ENCODE measurements around the gene PRR19. TPM values are rescaled to one million over a fixed set of nuclear protein-coding genes. Genes with fewer than 3 reads are reported as not detected.
"Not testable (repeated sequence)": the region's sequence is repeated elsewhere in the genome, so short reads cannot be mapped to it uniquely, and the experiment has no call there.

The PRR19 gene
- total and polyA plus RNA-seq, 4 donors = 0.27 to 0.43 (median 0.42) TPM; not detected in 1

DNA sequence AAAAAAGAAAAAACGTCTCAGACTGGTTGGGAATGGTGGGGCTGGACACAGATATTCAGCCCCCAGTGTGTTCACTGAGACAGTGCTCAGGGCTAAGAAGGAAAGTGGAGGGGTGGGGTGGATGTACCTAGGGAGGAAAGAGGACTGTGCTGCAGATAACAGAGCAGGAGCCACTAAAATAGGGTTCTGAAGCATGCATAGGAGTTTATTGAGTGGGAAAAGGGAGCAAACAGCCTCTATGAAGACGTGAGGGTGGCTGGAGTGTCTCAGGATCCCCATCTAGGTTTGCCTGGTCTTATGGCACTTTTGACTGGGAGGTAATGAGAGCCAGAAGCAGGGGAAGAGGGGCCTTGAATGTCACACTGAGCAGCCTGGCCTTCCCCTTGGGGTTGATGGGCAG is 26.9 kb downstream of the PRR19 start:
- no peaks in the 10 kb centered on the region for H3K36me3 ChIP-seq (ENCODE audit: control insufficient read depth in 4 of 4, insufficient read depth in 3 of 4, low read depth in 1 of 4, low read length in 3 of 4)
- no peak overlapping the region for H3K9ac ChIP-seq (ENCODE audit: low read depth in 1 of 2, low read length in 2 of 2)
- no peak overlapping the region for H3K27ac ChIP-seq (ENCODE audit: low read depth in 1 of 2, low read length in 2 of 2)
- H3K27me3 ChIP-seq (ENCODE audit: control insufficient read depth in 4 of 4, insufficient read depth in 4 of 4, low read length in 3 of 4) = no peaks in the 10 kb centered on the region
- no peaks in the 10 kb centered on the region for H3K9me3 ChIP-seq (ENCODE audit: control insufficient read depth in 4 of 4, low read length in 3 of 4)
- TF ChIP-seq, protein P1, sequence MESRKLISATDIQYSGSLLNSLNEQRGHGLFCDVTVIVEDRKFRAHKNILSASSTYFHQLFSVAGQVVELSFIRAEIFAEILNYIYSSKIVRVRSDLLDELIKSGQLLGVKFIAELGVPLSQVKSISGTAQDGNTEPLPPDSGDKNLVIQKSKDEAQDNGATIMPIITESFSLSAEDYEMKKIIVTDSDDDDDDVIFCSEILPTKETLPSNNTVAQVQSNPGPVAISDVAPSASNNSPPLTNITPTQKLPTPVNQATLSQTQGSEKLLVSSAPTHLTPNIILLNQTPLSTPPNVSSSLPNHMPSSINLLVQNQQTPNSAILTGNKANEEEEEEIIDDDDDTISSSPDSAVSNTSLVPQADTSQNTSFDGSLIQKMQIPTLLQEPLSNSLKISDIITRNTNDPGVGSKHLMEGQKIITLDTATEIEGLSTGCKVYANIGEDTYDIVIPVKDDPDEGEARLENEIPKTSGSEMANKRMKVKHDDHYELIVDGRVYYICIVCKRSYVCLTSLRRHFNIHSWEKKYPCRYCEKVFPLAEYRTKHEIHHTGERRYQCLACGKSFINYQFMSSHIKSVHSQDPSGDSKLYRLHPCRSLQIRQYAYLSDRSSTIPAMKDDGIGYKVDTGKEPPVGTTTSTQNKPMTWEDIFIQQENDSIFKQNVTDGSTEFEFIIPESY (IDR thresholded peaks at IDR 0.05) = no peak
- TF ChIP-seq RAD21 (IDR thresholded peaks at IDR 0.05) (no peak), TAF1 (conservative IDR thresholded peaks at IDR 0.05) (no peak), RXRA (IDR thresholded peaks at IDR 0.05) (no peak), JUND (IDR thresholded peaks at IDR 0.05) (no peak), FOXA1 (IDR thresholded peaks at IDR 0.05) (no peak), GABPA (IDR thresholded peaks at IDR 0.05 in 1 of 2, conservative IDR thresholded peaks at IDR 0.05 in 1 of 2) (no peak), HNF4G (IDR thresholded peaks at IDR 0.05) (no peak), FOXA2 (IDR thresholded peaks at IDR 0.05) (no peak), EGR1 (IDR thresholded peaks at IDR 0.05; ENCODE audit: low read depth in 2 of 2) (no peak), YY1 (IDR thresholded peaks at IDR 0.05) (no peak), HNF4A (conservative IDR thresholded peaks at IDR 0.05) (no peak)
- TF ChIP-seq, protein P2, sequence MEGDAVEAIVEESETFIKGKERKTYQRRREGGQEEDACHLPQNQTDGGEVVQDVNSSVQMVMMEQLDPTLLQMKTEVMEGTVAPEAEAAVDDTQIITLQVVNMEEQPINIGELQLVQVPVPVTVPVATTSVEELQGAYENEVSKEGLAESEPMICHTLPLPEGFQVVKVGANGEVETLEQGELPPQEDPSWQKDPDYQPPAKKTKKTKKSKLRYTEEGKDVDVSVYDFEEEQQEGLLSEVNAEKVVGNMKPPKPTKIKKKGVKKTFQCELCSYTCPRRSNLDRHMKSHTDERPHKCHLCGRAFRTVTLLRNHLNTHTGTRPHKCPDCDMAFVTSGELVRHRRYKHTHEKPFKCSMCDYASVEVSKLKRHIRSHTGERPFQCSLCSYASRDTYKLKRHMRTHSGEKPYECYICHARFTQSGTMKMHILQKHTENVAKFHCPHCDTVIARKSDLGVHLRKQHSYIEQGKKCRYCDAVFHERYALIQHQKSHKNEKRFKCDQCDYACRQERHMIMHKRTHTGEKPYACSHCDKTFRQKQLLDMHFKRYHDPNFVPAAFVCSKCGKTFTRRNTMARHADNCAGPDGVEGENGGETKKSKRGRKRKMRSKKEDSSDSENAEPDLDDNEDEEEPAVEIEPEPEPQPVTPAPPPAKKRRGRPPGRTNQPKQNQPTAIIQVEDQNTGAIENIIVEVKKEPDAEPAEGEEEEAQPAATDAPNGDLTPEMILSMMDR (IDR thresholded peaks at IDR 0.05; ENCODE audit: low read depth, low read length, missing input control) = no peak
- TF ChIP-seq, protein P3, sequence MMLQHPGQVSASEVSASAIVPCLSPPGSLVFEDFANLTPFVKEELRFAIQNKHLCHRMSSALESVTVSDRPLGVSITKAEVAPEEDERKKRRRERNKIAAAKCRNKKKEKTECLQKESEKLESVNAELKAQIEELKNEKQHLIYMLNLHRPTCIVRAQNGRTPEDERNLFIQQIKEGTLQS (IDR thresholded peaks at IDR 0.05) = no peak
- TF ChIP-seq, protein P4, sequence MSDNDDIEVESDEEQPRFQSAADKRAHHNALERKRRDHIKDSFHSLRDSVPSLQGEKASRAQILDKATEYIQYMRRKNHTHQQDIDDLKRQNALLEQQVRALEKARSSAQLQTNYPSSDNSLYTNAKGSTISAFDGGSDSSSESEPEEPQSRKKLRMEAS (IDR thresholded peaks at IDR 0.05) = no peak
- WGBS = 86% methylated on average over 2 of the region's 2 CpGs
- H3K4me1 ChIP-seq (ENCODE audit: control insufficient read depth in 4 of 4, insufficient read depth in 4 of 4, low read length in 3 of 4) = peaks cover 9 to 30% (median 20%) of the 10 kb centered on the region in 4 donors
- no peak overlapping the region for H3K4me3 ChIP-seq (ENCODE audit: low read depth in 1 of 3, low read length in 3 of 3)
- no peak for DNase-seq (ENCODE audit: low spot score)

DNA sequence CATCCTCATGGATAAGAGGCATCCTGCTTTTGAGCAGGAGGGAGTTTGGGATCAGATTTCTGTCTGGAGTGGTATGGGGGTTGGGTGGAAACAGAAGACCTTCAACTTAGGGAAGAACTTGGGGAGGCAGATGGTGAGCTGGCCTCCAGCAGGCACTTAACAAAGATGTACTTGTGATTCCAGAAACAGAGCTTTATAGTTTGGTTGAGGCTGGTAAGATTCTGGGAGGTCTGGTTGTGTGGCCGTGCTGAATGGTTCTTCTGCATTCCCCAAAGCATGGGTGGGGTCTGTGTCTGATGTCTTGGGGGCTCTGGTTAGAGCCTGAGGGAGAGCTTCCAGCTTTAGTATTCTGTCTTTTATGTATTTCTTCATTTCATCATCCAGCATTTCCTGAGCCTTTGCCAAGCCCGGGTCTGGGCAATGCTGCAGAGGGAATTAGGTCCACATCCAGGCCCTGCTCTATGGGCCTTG is 28.3 kb downstream of the PRR19 start:
- Histone ChIP-seq H3K36me3 (ENCODE audit: control insufficient read depth in 4 of 4, insufficient read depth in 3 of 4, low read depth in 1 of 4, low read length in 3 of 4) (peaks cover 0 to 10% (median 2%) of the 10 kb centered on the region in 4 donors), H3K27ac (ENCODE audit: low read depth in 1 of 2, low read length in 2 of 2) (no peak overlapping the region), H3K4me3 (ENCODE audit: low read depth in 1 of 3, low read length in 3 of 3) (no peak overlapping the region), H3K9ac (ENCODE audit: low read depth in 1 of 2, low read length in 2 of 2) (no peak overlapping the region), H3K9me3 (ENCODE audit: control insufficient read depth in 4 of 4, low read length in 3 of 4) (no peaks in the 10 kb centered on the region), H3K4me1 (ENCODE audit: control insufficient read depth in 4 of 4, insufficient read depth in 4 of 4, low read length in 3 of 4) (peaks cover 0 to 23% (median 14%) of the 10 kb centered on the region in 4 donors), H3K27me3 (ENCODE audit: control insufficient read depth in 4 of 4, insufficient read depth in 4 of 4, low read length in 3 of 4) (no peaks in the 10 kb centered on the region)
- DNase-seq (ENCODE audit: low spot score) = no peak
- TF ChIP-seq JUND (IDR thresholded peaks at IDR 0.05) (no peak), FOXA1 (IDR thresholded peaks at IDR 0.05) (no peak), HNF4A (conservative IDR thresholded peaks at IDR 0.05) (no peak), GABPA (IDR thresholded peaks at IDR 0.05 in 1 of 2, conservative IDR thresholded peaks at IDR 0.05 in 1 of 2) (no peak), HNF4G (IDR thresholded peaks at IDR 0.05) (no peak), SP1 (IDR thresholded peaks at IDR 0.05) (no peak)
- TF ChIP-seq, protein P5, sequence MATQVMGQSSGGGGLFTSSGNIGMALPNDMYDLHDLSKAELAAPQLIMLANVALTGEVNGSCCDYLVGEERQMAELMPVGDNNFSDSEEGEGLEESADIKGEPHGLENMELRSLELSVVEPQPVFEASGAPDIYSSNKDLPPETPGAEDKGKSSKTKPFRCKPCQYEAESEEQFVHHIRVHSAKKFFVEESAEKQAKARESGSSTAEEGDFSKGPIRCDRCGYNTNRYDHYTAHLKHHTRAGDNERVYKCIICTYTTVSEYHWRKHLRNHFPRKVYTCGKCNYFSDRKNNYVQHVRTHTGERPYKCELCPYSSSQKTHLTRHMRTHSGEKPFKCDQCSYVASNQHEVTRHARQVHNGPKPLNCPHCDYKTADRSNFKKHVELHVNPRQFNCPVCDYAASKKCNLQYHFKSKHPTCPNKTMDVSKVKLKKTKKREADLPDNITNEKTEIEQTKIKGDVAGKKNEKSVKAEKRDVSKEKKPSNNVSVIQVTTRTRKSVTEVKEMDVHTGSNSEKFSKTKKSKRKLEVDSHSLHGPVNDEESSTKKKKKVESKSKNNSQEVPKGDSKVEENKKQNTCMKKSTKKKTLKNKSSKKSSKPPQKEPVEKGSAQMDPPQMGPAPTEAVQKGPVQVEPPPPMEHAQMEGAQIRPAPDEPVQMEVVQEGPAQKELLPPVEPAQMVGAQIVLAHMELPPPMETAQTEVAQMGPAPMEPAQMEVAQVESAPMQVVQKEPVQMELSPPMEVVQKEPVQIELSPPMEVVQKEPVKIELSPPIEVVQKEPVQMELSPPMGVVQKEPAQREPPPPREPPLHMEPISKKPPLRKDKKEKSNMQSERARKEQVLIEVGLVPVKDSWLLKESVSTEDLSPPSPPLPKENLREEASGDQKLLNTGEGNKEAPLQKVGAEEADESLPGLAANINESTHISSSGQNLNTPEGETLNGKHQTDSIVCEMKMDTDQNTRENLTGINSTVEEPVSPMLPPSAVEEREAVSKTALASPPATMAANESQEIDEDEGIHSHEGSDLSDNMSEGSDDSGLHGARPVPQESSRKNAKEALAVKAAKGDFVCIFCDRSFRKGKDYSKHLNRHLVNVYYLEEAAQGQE (IDR thresholded peaks at IDR 0.05) = no peak
- 76% methylated on average over 2 of the region's 2 CpGs for WGBS

DNA sequence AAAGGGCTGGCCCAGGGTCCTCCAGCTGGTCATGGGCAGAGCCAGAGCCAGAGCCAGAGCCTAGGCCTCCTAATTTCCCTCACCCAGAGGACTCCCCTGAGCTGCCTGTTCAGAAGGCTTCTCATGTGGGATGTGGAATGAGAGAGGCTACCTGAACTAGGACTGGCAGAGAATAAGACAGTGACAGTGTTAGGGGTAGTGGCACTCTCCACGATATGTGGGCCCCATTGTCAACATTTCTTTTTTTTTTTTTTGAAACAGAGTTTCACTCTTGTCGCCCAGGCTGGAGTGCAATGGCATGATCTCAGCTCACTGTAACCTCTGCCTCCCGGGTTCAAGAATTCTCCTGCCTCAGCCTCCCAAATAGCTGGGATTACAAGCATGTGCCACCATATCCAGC is 29.4 kb downstream of the PRR19 start:
- not testable (repeated sequence) for H3K4me3 ChIP-seq (ENCODE audit: low read depth in 1 of 3, low read length in 3 of 3); H3K9ac ChIP-seq (ENCODE audit: low read depth in 1 of 2, low read length in 2 of 2); H3K27me3 ChIP-seq (ENCODE audit: control insufficient read depth in 4 of 4, insufficient read depth in 4 of 4, low read length in 3 of 4); H3K9me3 ChIP-seq (ENCODE audit: control insufficient read depth in 4 of 4, low read length in 3 of 4); DNase-seq (ENCODE audit: low spot score); H3K27ac ChIP-seq (ENCODE audit: low read depth in 1 of 2, low read length in 2 of 2)
- WGBS = 97% methylated on average over 3 of the region's 3 CpGs
- H3K4me1 ChIP-seq (ENCODE audit: control insufficient read depth in 4 of 4, insufficient read depth in 4 of 4, low read length in 3 of 4) = peaks cover 0 to 16% (median 10%) of the 10 kb centered on the region in 4 donors
- H3K36me3 ChIP-seq (ENCODE audit: control insufficient read depth in 4 of 4, insufficient read depth in 3 of 4, low read depth in 1 of 4, low read length in 3 of 4) = peaks cover 0 to 14% (median 6%) of the 10 kb centered on the region in 4 donors
